ENCODE results near the gene PROP1.
"Not testable (repeated sequence)": the region's sequence is repeated elsewhere in the genome, so short reads cannot be mapped to it uniquely, and the experiment has no call there.

PROP1 gene

GRCh38 chr5:177943805-177944736 is 52.0 kb downstream of the PROP1 start:
- DNase-seq = not testable (repeated sequence)

GRCh38 chr5:177942896-177943295 is 53.1 kb downstream of the PROP1 start:
- not testable (repeated sequence) for DNase-seq

All from NCI-H748 treated with DMSO at 0.1 percent for 48 hours (cell line).